GM12891 (cell line): Measurements from ENCODE around the gene THOP1.

Experiments used
- POLR2A ChIP-seq: IDR thresholded peaks from 2 replicates; pipeline ENCODE4 v1.6.1; 2011; ENCODE audit warnings: low read depth, low read length, control low read depth
- POU2F2 ChIP-seq: IDR thresholded peaks from 2 replicates; pipeline ENCODE4 v1.6.1; 2011; ENCODE audit warnings: low read depth, mild to moderate bottlenecking, control low read depth, low read length, moderate library complexity

GRCh38 chr19:2840794-2841791 is 55.8 kb downstream of the THOP1 start, which contains the start of gene ZNF555:
- TF ChIP-seq POLR2A (no peak), POU2F2 (no peak)
